Activated T-cell treated with anti-CD3 and anti-CD28 coated beads, Interleukin-2, amount 50 U/mL, for 72 hours (primary cell): ENCODE measurements around the gene AGXT. TPM values are rescaled to one million over a fixed set of nuclear protein-coding genes. Genes with fewer than 3 reads are reported as not detected.

ENCODE experiments used
- ATAC-seq, 2 donors: fragments of 150-1000 bp; cut with Tn5 transposase; replicated peaks in 1 of 2; 2 replicates each; pipeline ENCODE4 v1.10.0; 2021; ENCODE audit warnings: moderate library complexity in 2 of 2, mild to moderate bottlenecking in 1 of 2
- DNase-seq, 2 donors: peaks; one replicate each; pipeline ENCODE4 v3.0.0; 2021 to 2022; ENCODE audit warnings: mixed read lengths in 1 of 2
- H3K27ac Mint-ChIP-seq: one replicate; pipeline ENCODE4 v1.8.0; 2022; ENCODE audit warnings: mild to moderate bottlenecking, moderate library complexity, mixed read lengths
- H3K27me3 Mint-ChIP-seq: one replicate; pipeline ENCODE4 v1.8.0; 2022; ENCODE audit warnings: low read depth, mixed read lengths
- H3K36me3 Mint-ChIP-seq, 2 donors: one replicate each; pipeline ENCODE4 v1.8.0; 2022; ENCODE audit warnings: mixed read lengths in 2 of 2, mild to moderate bottlenecking in 1 of 2; ENCODE audit not compliant: insufficient read depth in 2 of 2
- H3K4me1 Mint-ChIP-seq: one replicate; pipeline ENCODE4 v1.8.0; 2022; ENCODE audit warnings: low read depth, mixed read lengths
- H3K4me3 Mint-ChIP-seq, 2 donors: one replicate each; pipeline ENCODE4 v1.8.0; 2022; ENCODE audit warnings: mild to moderate bottlenecking in 2 of 2, mixed read lengths in 2 of 2, moderate library complexity in 2 of 2
- H3K9me3 Mint-ChIP-seq, 2 donors: one replicate each; pipeline ENCODE4 v1.8.0; 2022; ENCODE audit warnings: mixed read lengths in 2 of 2
- total RNA-seq, 2 donors: library from RNA; stranded (reverse); gene quantifications; one replicate each; pipeline ENCODE4 v1.2.3, GENCODE V29; 2022

Gene AGXT
- total RNA-seq, 2 donors from 2014 or later, result not detected

DNA sequence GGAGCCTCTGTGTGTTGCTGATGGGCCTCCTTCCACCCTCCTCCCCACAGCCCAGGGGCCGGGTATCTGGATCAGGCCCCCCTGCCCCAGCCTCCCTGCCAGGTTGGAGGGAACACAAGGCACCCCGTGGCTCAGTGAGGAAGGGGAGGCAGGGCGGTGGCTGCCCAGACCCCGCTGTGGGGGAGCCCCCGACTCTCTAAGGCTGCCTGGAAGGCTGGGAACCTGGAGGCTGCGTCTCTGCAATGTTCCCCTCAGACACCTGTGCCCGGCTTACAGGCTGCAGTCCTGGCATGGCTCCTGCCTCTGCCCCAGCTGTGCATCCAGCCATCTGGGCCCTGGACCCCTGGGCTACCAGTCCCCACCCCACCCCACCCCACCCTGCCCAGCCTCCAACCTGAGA lies 27.8 kb downstream of the AGXT start:
- Mint-ChIP-seq H3K4me1 (no peaks in the 10 kb centered on the region), H3K4me3 (no peak overlapping the region), H3K27me3 (no peaks in the 10 kb centered on the region), H3K27ac (no peak overlapping the region), H3K36me3 (no peaks in the 10 kb centered on the region), H3K9me3 (no peaks in the 10 kb centered on the region)
- DNase-seq (no peak), ATAC-seq (no peak)

DNA sequence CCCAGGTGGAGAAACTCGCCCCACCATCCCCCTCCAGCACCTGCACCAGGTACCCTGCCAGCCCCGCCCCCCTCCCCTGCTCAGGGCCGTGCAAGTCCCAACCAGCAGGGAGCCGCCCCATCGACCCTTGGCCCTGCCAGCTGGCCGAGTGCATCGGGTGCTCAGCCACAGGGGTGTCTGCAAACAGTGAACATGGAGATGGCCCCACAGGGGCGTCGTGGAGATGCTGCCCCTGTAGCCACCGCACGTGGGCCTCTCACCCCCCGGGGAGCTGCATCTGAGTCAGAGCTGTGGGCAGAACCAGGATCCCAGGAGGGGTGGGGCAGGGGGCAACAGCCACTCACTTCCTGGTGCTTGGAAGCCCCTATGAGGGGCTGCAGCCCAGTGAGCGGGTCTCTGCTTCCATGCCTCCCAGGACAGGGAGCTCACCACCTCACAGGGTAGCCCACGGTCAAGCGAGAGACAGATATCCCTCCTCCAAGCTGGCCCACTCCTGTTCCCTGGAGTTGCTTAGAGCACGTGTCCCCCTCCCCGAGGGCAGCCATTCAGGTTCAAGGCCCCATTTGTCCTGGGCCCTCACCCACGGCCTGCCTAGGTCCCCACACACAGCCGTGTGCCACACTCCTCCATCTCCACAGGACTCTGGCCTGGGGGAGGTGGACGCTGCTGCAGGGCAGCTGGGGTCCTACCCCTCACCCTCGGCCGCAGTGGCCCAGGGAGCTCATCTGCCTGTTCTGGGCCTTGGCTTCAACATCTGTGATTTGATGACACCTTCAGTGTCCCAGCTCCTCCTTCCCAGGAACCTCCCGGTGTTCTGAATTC lies 28.5 kb downstream of the AGXT start:
- Mint-ChIP-seq H3K9me3 (no peaks in the 10 kb centered on the region), H3K36me3 (no peaks in the 10 kb centered on the region), H3K4me3 (no peak overlapping the region), H3K27me3 (no peaks in the 10 kb centered on the region), H3K27ac (no peak overlapping the region), H3K4me1 (no peaks in the 10 kb centered on the region)
- DNase-seq (no peak), ATAC-seq (no peak)

DNA sequence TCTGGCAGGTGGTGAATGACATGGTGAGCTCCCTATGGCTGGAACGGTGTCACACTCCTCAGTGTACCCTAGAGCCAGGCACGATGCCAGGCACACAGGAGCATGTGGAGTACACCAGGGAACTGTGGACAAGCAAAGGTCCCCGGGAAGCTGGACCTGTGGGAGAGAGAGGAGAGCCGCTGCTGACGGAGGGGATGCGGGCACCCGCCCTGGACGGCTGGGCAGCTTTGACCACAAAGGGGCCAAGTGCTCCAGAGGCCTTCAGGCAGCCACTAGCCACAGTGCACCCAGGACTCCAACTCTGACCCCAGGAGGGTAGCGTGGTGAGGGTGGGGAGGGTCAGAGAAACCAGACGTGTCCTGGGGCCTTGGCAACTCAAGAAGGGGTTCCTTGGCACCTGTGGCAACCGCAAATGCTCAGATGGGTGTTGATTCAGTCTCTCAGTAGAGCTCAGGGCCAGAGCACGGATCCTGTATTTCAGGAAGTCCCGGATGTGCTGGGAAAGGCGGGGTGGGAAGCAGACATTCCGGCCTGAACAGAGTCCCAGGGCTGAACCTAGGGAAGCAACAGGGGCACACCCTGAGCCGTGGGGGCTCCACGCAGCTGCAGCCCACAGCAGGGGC lies 29.6 kb downstream of the AGXT start:
- Mint-ChIP-seq H3K27ac (no peak overlapping the region), H3K36me3 (no peaks in the 10 kb centered on the region), H3K4me3 (no peak overlapping the region), H3K9me3 (no peaks in the 10 kb centered on the region), H3K27me3 (no peaks in the 10 kb centered on the region), H3K4me1 (no peaks in the 10 kb centered on the region)
- DNase-seq (no peak), ATAC-seq (no peak)

DNA sequence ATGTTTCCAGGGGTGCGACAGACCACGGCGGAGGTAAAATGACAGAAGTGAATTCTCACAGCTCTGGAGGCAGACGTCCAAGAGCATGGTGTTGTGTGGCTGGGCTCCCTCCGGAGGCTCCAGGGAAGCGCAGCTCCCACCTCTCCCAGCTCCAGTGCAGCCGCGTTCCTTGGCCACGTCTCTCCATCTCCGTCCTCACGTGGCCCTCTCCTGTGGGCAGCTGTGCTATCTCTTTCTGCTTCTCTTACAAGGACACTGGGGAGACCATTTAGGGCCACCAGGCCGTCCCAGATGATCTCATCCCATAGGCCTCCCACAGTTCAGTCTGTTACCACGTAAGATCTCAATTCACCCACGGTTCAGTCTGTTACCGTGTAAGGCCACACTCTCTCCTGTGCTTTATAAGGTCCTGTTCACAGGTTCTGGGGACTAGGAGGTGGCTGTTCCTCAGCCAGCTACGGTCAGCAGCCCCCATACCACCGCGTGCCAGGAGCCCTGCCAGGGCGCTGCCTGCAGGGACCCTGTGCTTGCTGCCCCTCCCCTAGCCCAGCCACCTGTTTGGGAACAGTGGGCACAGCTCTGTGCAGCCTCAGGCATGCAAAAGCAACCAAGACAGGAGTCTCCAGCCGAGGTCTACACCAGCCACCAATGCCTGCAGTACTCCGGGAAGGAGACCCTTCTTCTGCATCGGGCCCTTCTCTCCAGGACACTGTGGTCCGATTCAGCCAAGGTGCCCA lies 30.3 kb downstream of the AGXT start:
- Mint-ChIP-seq H3K4me3 (no peak overlapping the region), H3K9me3 (no peaks in the 10 kb centered on the region)

DNA sequence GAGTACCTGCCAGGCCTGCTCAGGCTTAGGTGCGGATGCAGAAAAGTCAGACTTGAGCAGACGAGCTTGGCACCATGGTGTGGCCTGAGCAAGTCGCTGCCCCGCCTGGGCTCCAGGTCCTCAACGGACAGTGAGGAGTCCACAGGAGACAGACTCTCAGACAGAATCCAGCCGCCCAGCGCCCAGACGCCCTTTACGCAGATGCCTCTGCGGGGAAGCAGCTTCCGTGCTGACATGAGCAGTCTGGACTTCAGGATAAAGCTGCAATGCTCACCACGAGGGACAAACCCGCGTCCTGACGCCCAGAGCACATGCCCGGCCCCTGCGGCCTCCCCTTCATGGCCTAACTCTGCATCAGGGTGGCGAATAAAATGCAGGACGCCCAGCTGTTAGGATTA lies 30.8 kb downstream of the AGXT start:
- Mint-ChIP-seq H3K9me3 (no peaks in the 10 kb centered on the region), H3K4me1 (no peaks in the 10 kb centered on the region), H3K36me3 (no peaks in the 10 kb centered on the region), H3K27me3 (no peaks in the 10 kb centered on the region), H3K4me3 (no peak overlapping the region), H3K27ac (no peak overlapping the region)
- no peak for ATAC-seq
- DNase-seq, result no peak

More for the DNA sequence above, 30.3 kb downstream of the AGXT start:
- Mint-ChIP-seq H3K27ac (no peak overlapping the region), H3K36me3 (no peaks in the 10 kb centered on the region), H3K4me1 (no peaks in the 10 kb centered on the region), H3K27me3 (no peaks in the 10 kb centered on the region)
- ATAC-seq (no peak), DNase-seq (no peak)

DNA sequence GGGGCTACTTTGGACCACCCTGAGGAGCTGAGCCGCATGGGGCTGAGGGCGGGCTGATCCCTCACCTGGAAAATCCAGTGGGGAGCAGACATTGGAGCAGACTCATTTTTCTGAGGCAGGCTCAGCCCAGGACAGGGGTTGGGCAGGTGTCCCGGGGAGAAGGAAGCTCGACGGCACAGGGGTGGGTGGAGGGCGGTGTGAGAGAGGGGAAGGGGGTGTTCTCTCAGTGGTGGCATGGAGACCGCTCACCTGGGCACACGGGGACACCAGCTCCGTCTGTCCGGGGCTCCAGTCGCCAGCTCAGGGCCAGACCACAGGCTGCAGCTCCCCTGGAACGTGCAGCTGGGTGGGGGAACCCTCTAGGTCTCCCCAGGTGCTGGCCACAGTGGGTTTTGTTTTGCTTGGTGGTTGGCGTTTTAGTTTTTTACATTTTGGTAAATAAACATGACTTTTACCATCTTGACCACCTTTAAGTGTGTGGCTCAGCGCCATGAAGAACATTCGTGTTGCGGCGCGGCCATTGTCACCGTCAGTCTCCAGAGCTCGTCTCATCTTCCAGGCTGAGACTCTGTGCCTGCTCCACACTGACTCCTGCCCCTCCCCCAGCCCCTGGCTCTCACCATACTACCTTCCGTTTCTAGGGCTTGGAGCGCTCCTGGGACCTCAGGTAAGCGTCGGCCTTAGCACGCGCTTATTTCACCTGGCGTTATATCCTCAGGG lies 31.7 kb downstream of the AGXT start:
- H3K27me3 Mint-ChIP-seq, result no peaks in the 10 kb centered on the region
- DNase-seq, result no peak
- no peak overlapping the region for H3K4me3 Mint-ChIP-seq
- H3K4me1 Mint-ChIP-seq, result no peaks in the 10 kb centered on the region
- no peaks in the 10 kb centered on the region for H3K9me3 Mint-ChIP-seq
- ATAC-seq, result no peak
- H3K36me3 Mint-ChIP-seq, result no peaks in the 10 kb centered on the region
- H3K27ac Mint-ChIP-seq, result no peak overlapping the region

DNA sequence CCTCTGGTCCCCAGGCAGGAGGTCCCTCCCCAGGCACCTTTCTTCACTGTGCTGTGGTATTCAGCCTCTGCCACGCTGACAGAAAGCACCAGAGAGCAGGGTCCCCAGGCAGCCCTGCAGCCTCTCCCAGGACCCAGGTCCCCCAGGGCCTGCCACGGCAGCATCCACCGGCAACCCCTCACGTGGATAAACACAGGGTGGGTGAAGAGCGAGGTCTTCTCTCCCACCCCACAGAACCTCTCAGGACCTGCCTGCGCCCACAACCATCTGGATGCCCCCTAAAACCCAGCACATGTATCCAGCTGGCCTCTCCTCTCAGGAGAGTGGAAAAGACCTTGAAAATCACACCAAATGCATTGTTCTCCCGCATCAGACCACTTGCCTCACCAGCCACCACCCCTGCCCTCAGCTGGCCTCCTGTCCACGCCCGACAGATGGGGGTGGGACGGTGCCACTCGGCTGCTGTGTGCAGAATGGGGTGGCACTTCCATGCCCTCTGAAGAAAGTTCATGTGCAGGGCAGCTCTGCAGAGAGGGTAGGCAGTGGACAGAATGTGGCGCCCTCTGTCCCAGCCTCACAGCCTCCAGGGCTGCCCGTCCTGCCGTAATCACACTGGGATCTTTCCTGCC lies 33.5 kb downstream of the AGXT start:
- Mint-ChIP-seq H3K36me3 (no peaks in the 10 kb centered on the region), H3K27me3 (no peaks in the 10 kb centered on the region), H3K4me3 (no peak overlapping the region), H3K4me1 (no peaks in the 10 kb centered on the region), H3K27ac (no peak overlapping the region), H3K9me3 (no peaks in the 10 kb centered on the region)
- DNase-seq, result no peak
- ATAC-seq, result no peak

DNA sequence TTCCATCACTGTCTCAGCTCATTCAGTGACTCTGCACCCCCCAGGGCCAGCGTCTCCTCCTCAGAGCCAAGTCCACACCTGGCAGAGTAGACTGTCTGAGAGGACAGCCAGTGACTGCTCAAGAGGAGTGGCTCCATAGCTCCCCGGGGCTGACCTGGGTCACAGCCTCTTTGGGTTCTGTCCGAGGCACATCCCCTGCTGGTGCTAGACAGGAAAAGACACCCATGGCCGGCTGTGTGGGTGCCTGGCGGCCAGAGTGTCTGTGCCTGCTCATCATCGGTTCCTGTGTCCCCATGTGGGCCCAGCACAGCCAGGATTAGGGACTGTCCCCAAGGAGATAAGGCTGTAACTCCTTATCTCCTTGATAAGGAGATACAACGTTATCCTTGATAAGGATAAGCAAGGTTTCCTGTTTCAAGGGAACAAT lies 34.0 kb downstream of the AGXT start:
- H3K27me3 Mint-ChIP-seq, result no peaks in the 10 kb centered on the region
- H3K4me1 Mint-ChIP-seq, result no peaks in the 10 kb centered on the region
- no peaks in the 10 kb centered on the region for H3K9me3 Mint-ChIP-seq
- no peak overlapping the region for H3K27ac Mint-ChIP-seq
- H3K4me3 Mint-ChIP-seq, result no peak overlapping the region
- no peaks in the 10 kb centered on the region for H3K36me3 Mint-ChIP-seq
- ATAC-seq, result no peak
- DNase-seq, result no peak

DNA sequence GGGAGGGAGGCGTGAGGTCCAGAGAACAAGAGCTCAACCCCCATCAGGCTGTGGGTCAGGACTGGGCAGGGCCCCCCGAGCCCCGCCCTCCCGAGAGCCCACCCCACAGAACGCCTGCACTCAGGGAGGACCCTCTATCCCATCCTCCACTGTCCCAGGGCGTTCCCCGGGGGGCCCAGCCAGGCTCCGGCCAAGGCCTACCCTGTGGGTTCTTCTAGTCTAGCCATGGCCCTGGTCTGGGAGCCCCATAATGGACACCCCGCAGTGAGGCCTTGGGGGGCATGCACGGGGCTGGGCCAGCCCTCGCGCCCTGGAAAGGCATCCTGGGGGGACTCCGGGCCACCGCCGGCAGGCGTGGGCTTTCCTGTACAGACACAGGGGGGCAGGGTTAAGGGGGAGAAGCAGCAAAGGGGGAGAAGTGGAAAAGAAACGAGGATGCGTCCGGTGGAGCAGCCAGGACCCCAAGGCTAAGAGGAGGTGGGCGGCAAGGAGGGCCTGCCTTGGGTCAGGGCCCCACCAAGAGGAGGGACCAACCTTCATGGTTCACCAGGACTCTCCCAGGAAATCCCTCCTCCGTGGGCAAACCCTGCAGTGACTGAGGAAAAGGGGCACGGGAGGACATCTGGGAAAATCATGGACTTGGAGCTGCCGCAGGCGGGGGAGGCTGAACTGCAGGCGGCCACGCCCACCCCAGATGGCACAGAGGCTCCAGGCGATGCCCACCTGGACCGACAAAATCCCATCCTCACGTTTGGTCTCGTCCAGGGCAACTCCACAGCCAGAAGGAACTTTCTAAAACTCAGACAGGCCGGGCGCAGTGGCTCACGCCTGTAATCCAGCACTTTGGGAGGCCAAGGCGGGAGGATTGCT lies 34.8 kb downstream of the AGXT start:
- H3K9me3 Mint-ChIP-seq, result no peaks in the 10 kb centered on the region
- DNase-seq (no peak), ATAC-seq (no peak)
- no peak overlapping the region for H3K27ac Mint-ChIP-seq
- H3K36me3 Mint-ChIP-seq, result no peaks in the 10 kb centered on the region
- no peaks in the 10 kb centered on the region for H3K27me3 Mint-ChIP-seq
- no peak overlapping the region for H3K4me3 Mint-ChIP-seq
- H3K4me1 Mint-ChIP-seq, result no peaks in the 10 kb centered on the region

DNA sequence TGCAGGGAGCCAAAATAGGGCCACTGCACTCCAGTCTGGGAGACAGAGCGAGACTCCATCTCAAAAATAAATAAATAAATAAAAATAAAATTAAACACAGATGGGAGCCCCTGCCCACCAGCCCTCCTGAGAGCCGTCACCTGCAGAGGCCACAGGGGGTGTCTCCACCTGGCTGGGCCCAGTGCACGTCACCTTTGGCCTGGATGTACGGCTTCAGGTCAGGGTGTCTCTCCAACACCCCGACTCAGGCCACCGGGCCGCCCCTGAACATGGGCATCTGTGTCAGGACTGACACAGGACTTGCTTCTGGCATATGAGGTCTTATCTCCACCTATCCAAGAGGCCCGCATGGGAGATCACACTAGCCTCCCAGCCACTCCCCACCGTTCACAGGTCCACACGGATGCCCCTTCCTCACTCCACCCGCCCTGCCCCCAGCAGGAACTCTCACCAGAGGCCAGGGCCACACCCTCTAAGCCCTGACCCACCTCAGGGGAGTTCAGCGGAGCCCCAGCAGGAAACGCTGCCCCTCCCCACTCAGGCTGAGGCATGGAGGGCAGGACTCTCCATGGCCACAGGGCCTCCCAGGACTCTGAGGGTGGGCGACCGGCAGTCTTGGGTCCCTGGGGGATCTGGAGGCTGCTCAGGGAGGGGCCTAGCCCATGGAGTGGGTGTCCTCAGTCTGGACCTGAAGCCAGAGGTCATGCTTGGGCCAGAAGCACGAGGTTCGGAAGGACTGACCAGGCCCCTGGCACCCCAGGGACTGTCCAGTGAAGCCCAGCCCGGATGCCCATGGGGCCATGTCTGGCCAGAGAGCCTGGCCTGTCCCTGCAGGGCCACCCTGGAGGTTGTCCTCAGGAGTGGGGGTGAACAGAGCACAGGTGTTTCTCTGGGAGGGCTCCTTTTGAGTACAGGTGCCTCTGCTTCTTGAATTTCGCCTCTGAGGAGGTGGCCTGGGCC lies 35.9 kb downstream of the AGXT start:
- DNase-seq (no peak), ATAC-seq (no peak)
- H3K4me3 Mint-ChIP-seq, result no peak overlapping the region
- no peaks in the 10 kb centered on the region for H3K4me1 Mint-ChIP-seq
- H3K27ac Mint-ChIP-seq, result no peak overlapping the region
- H3K36me3 Mint-ChIP-seq, result no peaks in the 10 kb centered on the region
- no peaks in the 10 kb centered on the region for H3K9me3 Mint-ChIP-seq
- H3K27me3 Mint-ChIP-seq, result no peaks in the 10 kb centered on the region

DNA sequence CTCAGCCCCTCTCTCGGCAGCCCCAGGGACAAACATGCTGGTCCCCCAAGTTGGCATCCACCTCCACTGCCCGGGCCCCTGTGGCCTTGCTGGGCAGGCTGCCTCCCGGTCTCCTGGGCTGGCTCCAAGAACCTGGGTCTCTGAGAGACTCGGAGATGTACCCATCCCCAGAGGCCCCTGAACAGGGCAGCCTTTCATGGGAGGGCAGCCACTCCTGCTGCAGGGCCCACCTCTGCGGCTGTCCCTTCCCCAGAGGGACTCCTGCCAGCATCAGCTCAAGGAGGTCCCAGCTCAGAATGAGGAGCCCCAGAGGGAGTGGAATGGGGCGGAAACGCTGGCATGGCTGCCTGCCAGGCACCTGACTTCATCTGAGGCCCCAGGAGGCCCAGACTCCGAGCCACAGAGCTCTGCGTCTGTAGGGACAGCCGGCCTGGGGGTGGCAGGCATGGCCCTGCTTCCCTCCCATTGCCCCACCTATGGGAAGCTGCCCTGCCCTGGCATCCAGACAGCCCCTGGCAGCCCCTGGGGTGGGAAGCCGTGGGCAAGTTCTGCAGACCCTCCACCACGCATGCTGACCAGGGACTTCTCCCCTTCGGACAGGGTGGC lies 36.7 kb downstream of the AGXT start:
- no peak for ATAC-seq

More for the DNA sequence above, 36.7 kb downstream of the AGXT start:
- Mint-ChIP-seq H3K4me1 (no peaks in the 10 kb centered on the region), H3K27me3 (no peaks in the 10 kb centered on the region), H3K4me3 (no peak overlapping the region), H3K9me3 (no peaks in the 10 kb centered on the region), H3K36me3 (no peaks in the 10 kb centered on the region), H3K27ac (no peak overlapping the region)
- no peak for DNase-seq
